Natural killer cell (primary cell): ENCODE results near the gene EEPD1. TPM values are rescaled to one million over a fixed set of nuclear protein-coding genes. Genes with fewer than 3 reads are reported as not detected.

Experiments used
- ATAC-seq, 3 donors: fragments of 150-1000 bp in 2 of 3; fragments of 200-7000 bp in 1 of 3; cut with Tn5 transposase; 1 replicate in 1 of 3; 2 replicates in 2 of 3; pipeline ENCODE4 v1.10.0; 2021; ENCODE audit warnings: mild to moderate bottlenecking in 2 of 3, moderate library complexity in 2 of 3
- DNase-seq, 2 donors: peaks; one replicate each; pipeline versions ENCODE4 v3.0.0 to v3.0.0-alpha.2; 2013 to 2021; ENCODE audit warnings: mixed read lengths in 1 of 2
- H3K27ac ChIP-seq: one replicate; pipeline ENCODE4 v1.5.1; 2013; ENCODE audit warnings: mild to moderate bottlenecking, low read length
- H3K27me3 ChIP-seq: one replicate; pipeline ENCODE4 v1.6.1; 2013; ENCODE audit warnings: low read length; ENCODE audit not compliant: control insufficient read depth, insufficient read depth
- H3K36me3 ChIP-seq: one replicate; pipeline ENCODE4 v1.6.1; 2013; ENCODE audit warnings: low read length; ENCODE audit not compliant: control insufficient read depth, insufficient read depth
- H3K4me1 ChIP-seq: one replicate; pipeline ENCODE4 v1.6.1; 2013; ENCODE audit warnings: low read length; ENCODE audit not compliant: control insufficient read depth, insufficient read depth
- H3K4me3 ChIP-seq: one replicate; pipeline ENCODE4 v1.5.1; 2013; ENCODE audit warnings: low read length
- H3K9me3 ChIP-seq: one replicate; pipeline ENCODE4 v1.6.1; 2013; ENCODE audit warnings: low read length; ENCODE audit not compliant: control insufficient read depth, insufficient read depth
- H3K27ac Mint-ChIP-seq, 2 donors: one replicate each; pipeline ENCODE4 v1.8.0; 2022; ENCODE audit warnings: mild to moderate bottlenecking in 2 of 2, mixed read lengths in 2 of 2, moderate library complexity in 1 of 2
- H3K27me3 Mint-ChIP-seq, 2 donors: one replicate each; pipeline ENCODE4 v1.8.0; 2022; ENCODE audit warnings: low read depth in 2 of 2, mixed read lengths in 2 of 2
- H3K36me3 Mint-ChIP-seq: one replicate; pipeline ENCODE4 v1.8.0; 2022; ENCODE audit warnings: mixed read lengths
- H3K4me1 Mint-ChIP-seq, 2 donors: one replicate each; pipeline ENCODE4 v1.8.0; 2022; ENCODE audit warnings: mixed read lengths in 2 of 2
- H3K4me3 Mint-ChIP-seq: one replicate; pipeline ENCODE4 v1.8.0; 2022; ENCODE audit warnings: mild to moderate bottlenecking, moderate library complexity, mixed read lengths
- H3K9me3 Mint-ChIP-seq, 2 donors: one replicate each; pipeline ENCODE4 v1.8.0; 2022; ENCODE audit warnings: mixed read lengths in 2 of 2
- WGBS: methylation state at CpG from one replicate; pipeline ENCODE4 v1.1.7; 2013; ENCODE audit warnings: missing lambda C conversion rate; ENCODE audit not compliant: insufficient coverage; 5-methylcytosine and 5-hydroxymethylcytosine counted together
- intact Hi-C: fragments of 100-400 bp; cut with micrococcal nuclease; formaldehyde crosslinking; loops from one replicate; pipeline ENCODE4 v1.14.2; 2022
- total RNA-seq, 4 donors: library from RNA; stranded (reverse); fragments of 120-200 nt in 1 of 4; gene quantifications; one replicate each; pipeline versions ENCODE4 v1.2.3 to v1.2.4, GENCODE V29; 2013 to 2022
- TF ChIP-seq, protein P1 (sequence below): fragments of 200-600 bp; IDR thresholded peaks from one replicate; pipeline ENCODE4 v1.8.0; 2022; ENCODE audit warnings: antibody characterized with exemption

EEPD1 gene
- total RNA-seq, 3 donors from 2014 or later (not counting 1 experiment from before 2014, with no cell fraction given), result 0.45 to 4.9 (median 1.4) TPM

- H3K9me3 Mint-ChIP-seq, result no peaks in the 10 kb centered on the region
- intact Hi-C loops, result no loop called here
Measured at GRCh38 chr7:36264913-36265516, 112.0 kb downstream of the EEPD1 start.

DNA sequence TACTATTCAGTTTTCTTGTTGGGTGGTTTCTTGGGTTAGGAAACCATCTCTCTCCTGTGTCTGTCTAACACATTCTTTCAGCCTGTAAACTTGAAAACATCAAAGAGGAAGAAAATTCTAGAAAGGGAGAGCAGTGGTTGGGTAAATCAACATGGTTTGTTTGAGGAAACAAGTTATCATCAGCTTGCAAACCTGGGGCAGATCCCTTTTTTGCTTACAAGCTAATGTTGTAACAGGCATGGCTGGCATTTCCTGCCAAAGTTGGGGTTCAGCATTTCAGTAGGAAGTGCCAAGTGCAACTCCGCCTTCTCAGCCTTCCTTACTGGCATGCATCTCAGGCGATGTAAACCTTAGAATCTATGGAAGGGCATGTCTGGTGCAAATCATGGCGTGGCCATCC is 112.6 kb downstream of the EEPD1 start:
- H3K36me3 ChIP-seq, result no peaks in the 10 kb centered on the region
- H3K27ac ChIP-seq, result peak overlapping the region; percentile 3
- 57% methylated on average over 3 of the region's 3 CpGs for WGBS
- ATAC-seq, result peak in 1 of 3 donors; percentile 46
- H3K36me3 Mint-ChIP-seq, result no peaks in the 10 kb centered on the region
- H3K4me1 Mint-ChIP-seq, result no peaks in the 10 kb centered on the region
- peaks cover 0 to 6% of the 10 kb centered on the region in 2 donors for H3K27me3 Mint-ChIP-seq
- H3K9me3 Mint-ChIP-seq, result no peaks in the 10 kb centered on the region
- DNase-seq, result no peak
- H3K27ac Mint-ChIP-seq, result no peak overlapping the region
- intact Hi-C loops, result no loop called here
- no peaks in the 10 kb centered on the region for H3K27me3 ChIP-seq
- no peak overlapping the region for H3K4me3 ChIP-seq
- H3K4me3 Mint-ChIP-seq, result no peak overlapping the region
- no peaks in the 10 kb centered on the region for H3K9me3 ChIP-seq
- peaks cover 17% of the 10 kb centered on the region for H3K4me1 ChIP-seq
- TF ChIP-seq, protein P1, sequence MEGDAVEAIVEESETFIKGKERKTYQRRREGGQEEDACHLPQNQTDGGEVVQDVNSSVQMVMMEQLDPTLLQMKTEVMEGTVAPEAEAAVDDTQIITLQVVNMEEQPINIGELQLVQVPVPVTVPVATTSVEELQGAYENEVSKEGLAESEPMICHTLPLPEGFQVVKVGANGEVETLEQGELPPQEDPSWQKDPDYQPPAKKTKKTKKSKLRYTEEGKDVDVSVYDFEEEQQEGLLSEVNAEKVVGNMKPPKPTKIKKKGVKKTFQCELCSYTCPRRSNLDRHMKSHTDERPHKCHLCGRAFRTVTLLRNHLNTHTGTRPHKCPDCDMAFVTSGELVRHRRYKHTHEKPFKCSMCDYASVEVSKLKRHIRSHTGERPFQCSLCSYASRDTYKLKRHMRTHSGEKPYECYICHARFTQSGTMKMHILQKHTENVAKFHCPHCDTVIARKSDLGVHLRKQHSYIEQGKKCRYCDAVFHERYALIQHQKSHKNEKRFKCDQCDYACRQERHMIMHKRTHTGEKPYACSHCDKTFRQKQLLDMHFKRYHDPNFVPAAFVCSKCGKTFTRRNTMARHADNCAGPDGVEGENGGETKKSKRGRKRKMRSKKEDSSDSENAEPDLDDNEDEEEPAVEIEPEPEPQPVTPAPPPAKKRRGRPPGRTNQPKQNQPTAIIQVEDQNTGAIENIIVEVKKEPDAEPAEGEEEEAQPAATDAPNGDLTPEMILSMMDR, result no peak

More at GRCh38 chr7:36264913-36265516, 112.0 kb downstream of the EEPD1 start:
- 91% methylated on average over 6 of the region's 6 CpGs for WGBS
- Histone ChIP-seq H3K4me1 (peaks cover 17% of the 10 kb centered on the region), H3K9me3 (no peaks in the 10 kb centered on the region), H3K4me3 (no peak overlapping the region), H3K27me3 (no peaks in the 10 kb centered on the region), H3K27ac (peak overlapping the region; percentile 3), H3K36me3 (no peaks in the 10 kb centered on the region)
- Mint-ChIP-seq H3K36me3 (no peaks in the 10 kb centered on the region), H3K27me3 (peaks cover 0 to 6% of the 10 kb centered on the region in 2 donors), H3K4me1 (no peaks in the 10 kb centered on the region), H3K27ac (no peak overlapping the region), H3K4me3 (no peak overlapping the region)
- no peak for ATAC-seq
- DNase-seq, result no peak
- TF ChIP-seq, protein P1, result no peak

GRCh38 chr7:36266190-36266589 is 113.1 kb downstream of the EEPD1 start:
- Histone ChIP-seq H3K36me3 (no peaks in the 10 kb centered on the region), H3K4me3 (no peak overlapping the region), H3K9me3 (no peaks in the 10 kb centered on the region), H3K4me1 (peaks cover 17% of the 10 kb centered on the region), H3K27me3 (no peaks in the 10 kb centered on the region), H3K27ac (no peak overlapping the region)
- no peak overlapping the region for H3K27ac Mint-ChIP-seq
- ATAC-seq (no peak), DNase-seq (no peak)
- no peak overlapping the region for H3K4me3 Mint-ChIP-seq
- no peaks in the 10 kb centered on the region for H3K4me1 Mint-ChIP-seq
- 75% methylated on average over 5 of the region's 5 CpGs for WGBS
- no peaks in the 10 kb centered on the region for H3K36me3 Mint-ChIP-seq
- H3K27me3 Mint-ChIP-seq, result peaks cover 0 to 6% of the 10 kb centered on the region in 2 donors
- intact Hi-C loops, result no loop called here
- H3K9me3 Mint-ChIP-seq, result no peaks in the 10 kb centered on the region
- TF ChIP-seq, protein P1, result no peak

GRCh38 chr7:36266683-36267082 is 113.6 kb downstream of the EEPD1 start:
- WGBS, result 96% methylated on average over 3 of the region's 3 CpGs
- intact Hi-C loops, result no loop called here
- Histone ChIP-seq H3K9me3 (no peaks in the 10 kb centered on the region), H3K27me3 (no peaks in the 10 kb centered on the region), H3K4me1 (peaks cover 17% of the 10 kb centered on the region), H3K4me3 (no peak overlapping the region), H3K36me3 (no peaks in the 10 kb centered on the region), H3K27ac (no peak overlapping the region)
- no peak for DNase-seq
- peaks cover 0 to 6% of the 10 kb centered on the region in 2 donors for H3K27me3 Mint-ChIP-seq
- H3K9me3 Mint-ChIP-seq, result no peaks in the 10 kb centered on the region
- no peak overlapping the region for H3K4me3 Mint-ChIP-seq
- no peak overlapping the region for H3K27ac Mint-ChIP-seq
- TF ChIP-seq, protein P1, result no peak
- no peak for ATAC-seq
- no peaks in the 10 kb centered on the region for H3K4me1 Mint-ChIP-seq
- H3K36me3 Mint-ChIP-seq, result no peaks in the 10 kb centered on the region
